HCT116 (cell line): ENCODE measurements around the gene SLC9B2. TPM values are rescaled to one million over a fixed set of nuclear protein-coding genes. Genes with fewer than 3 reads are reported as not detected.
A peak's percentile ranks its signal among the peaks of the same experiment; 100 is the strongest.

Experiments
- ATAC-seq: fragments of 200-7000 bp; cut with Tn5 transposase; 2 replicates; pipeline ENCODE4 v1.9.1; 2020; ENCODE audit warnings: mild to moderate bottlenecking, moderate library complexity
- Bru-seq: library from RNA; stranded (reverse); fragments of 400-500 nt; gene quantifications from one replicate; lab custom pipeline; 2021; lab: Mats Ljungman, UMichigan
- BruChase-seq, 2 experiments: library from RNA; stranded (reverse); fragments of 400-500 nt; gene quantifications; one replicate each; lab custom pipeline; 2021; lab: Mats Ljungman, UMichigan
- BruUV-seq: library from RNA; stranded (reverse); fragments of 400-500 nt; replicated peaks from 2 replicates; lab custom pipeline; 2021; lab: Mats Ljungman, UMichigan
- CTCF ChIA-PET: fragments of 300-600 bp; sonication (Branson Sonifier 250); formaldehyde crosslinking; loops from one replicate; lab custom pipeline; 2021; ENCODE audit warnings: antibody characterized with exemption; lab: Charles Lee
- POLR2A ChIA-PET: fragments of 300-600, 350-600 bp; sonication (Branson Sonifier 250); formaldehyde crosslinking; loops from one replicate; lab custom pipeline; 2021; ENCODE audit warnings: antibody characterized with exemption; lab: Charles Lee
- RAD21 ChIA-PET, 2 experiments: fragments of 300-600 bp; sonication (Branson Sonifier 250); formaldehyde crosslinking; loops; one replicate each; lab custom pipeline; 2023; ENCODE audit warnings: low total read pairs in 2 of 2; ENCODE audit not compliant: uncharacterized antibody in 2 of 2, unreplicated experiment in 2 of 2, low non-redundant PET in 1 of 2; lab: Charles Lee
- DNase-seq: peaks from one replicate; pipeline ENCODE4 v3.0.0-alpha.2; 2010; ENCODE audit warnings: low read depth, low spot score
- H2AFZ ChIP-seq: fragments of 200-600 bp; shearing (Covaris generic), sonication (generic); 2 replicates; pipeline ENCODE4 v1.6.1; 2017; ENCODE audit warnings: low read depth, mixed run types, mixed read lengths, antibody characterized with exemption, low read length; ENCODE audit not compliant: poor library complexity, severe bottlenecking
- H3K27ac ChIP-seq: 2 replicates; pipeline ENCODE4 v1.5.1; 2012; ENCODE audit warnings: low read depth, low read length
- H3K27me3 ChIP-seq: fragments of 200-600 bp; sonication (generic); 2 replicates; pipeline ENCODE4 v1.6.1; 2016; ENCODE audit warnings: mixed run types, low read length, mixed read lengths; ENCODE audit not compliant: insufficient read depth
- H3K36me3 ChIP-seq, 2 experiments: fragments of 200-500 bp in 1 of 2; fragments of 200-600 bp in 1 of 2; sonication (Bioruptor generic) in 1 of 2; sonication (generic) in 1 of 2; 2 replicates each; pipeline versions ENCODE4 v1.5.1 to v1.6.1; 2014 to 2016; ENCODE audit warnings: low read length in 2 of 2, inconsistent platforms in 1 of 2, mixed read lengths in 1 of 2, mixed run types in 1 of 2; ENCODE audit not compliant: insufficient read depth in 2 of 2, control insufficient read depth in 1 of 2
- H3K4me1 ChIP-seq, 2 experiments: fragments of 200-600 bp in 1 of 2; sonication (generic) in 1 of 2; 2 replicates each; pipeline versions ENCODE4 v1.5.1 to v1.6.1; 2012 to 2017; ENCODE audit warnings: low read length in 2 of 2, inconsistent platforms in 1 of 2, mild to moderate bottlenecking in 1 of 2, mixed read lengths in 1 of 2, mixed run types in 1 of 2, moderate library complexity in 1 of 2; ENCODE audit not compliant: insufficient read depth in 2 of 2, control insufficient read depth in 1 of 2
- H3K4me2 ChIP-seq: fragments of 200-600 bp; sonication (generic); 2 replicates; pipeline ENCODE4 v1.6.1; 2017; ENCODE audit warnings: mixed run types, low read length, mixed read lengths
- H3K4me3 ChIP-seq, 2 experiments: fragments of 200-600 bp in 1 of 2; sonication (generic) in 1 of 2; replicated peaks in 1 of 2; 2 replicates each; pipeline ENCODE4 v1.5.1; 2011 to 2016; ENCODE audit warnings: low read length in 2 of 2, control low read depth in 1 of 2, low read depth in 1 of 2, mild to moderate bottlenecking in 1 of 2, mixed read lengths in 1 of 2, mixed run types in 1 of 2
- H3K79me2 ChIP-seq: fragments of 200-600 bp; sonication (generic); 2 replicates; pipeline ENCODE4 v1.6.1; 2017; ENCODE audit warnings: mild to moderate bottlenecking, mixed run types, low read length, moderate library complexity, mixed read lengths; ENCODE audit not compliant: insufficient read depth
- H3K9ac ChIP-seq: fragments of 200-600 bp; sonication (generic); 2 replicates; pipeline ENCODE4 v1.6.1; 2016; ENCODE audit warnings: low read length, mixed read lengths
- H3K9me2 ChIP-seq: fragments of 200-600 bp; sonication (generic), shearing (Covaris generic); 2 replicates; pipeline ENCODE4 v1.6.1; 2017; ENCODE audit warnings: mixed run types, mild to moderate bottlenecking, moderate library complexity; ENCODE audit not compliant: insufficient read depth
- H3K9me3 ChIP-seq, 2 experiments: fragments of 200-500 bp in 1 of 2; fragments of 200-600 bp in 1 of 2; sonication (Bioruptor generic) in 1 of 2; sonication (generic) in 1 of 2; 2 replicates each; pipeline ENCODE4 v1.6.1; 2014 to 2017; ENCODE audit warnings: low read length in 2 of 2, mixed read lengths in 2 of 2, inconsistent platforms in 1 of 2, low read depth in 1 of 2, mild to moderate bottlenecking in 1 of 2, mixed run types in 1 of 2, moderate library complexity in 1 of 2; ENCODE audit not compliant: control insufficient read depth in 1 of 2, insufficient read depth in 1 of 2
- H4K20me1 ChIP-seq: fragments of 200-600 bp; sonication (generic), shearing (Covaris generic); 2 replicates; pipeline ENCODE4 v1.6.1; 2017; ENCODE audit warnings: mixed run types, mild to moderate bottlenecking, moderate library complexity; ENCODE audit not compliant: insufficient read depth
- EGR1 ChIP-seq: IDR thresholded peaks from 2 replicates; pipeline ENCODE4 v1.6.1; 2012; ENCODE audit warnings: low read depth
- ELF1 ChIP-seq: IDR thresholded peaks from 2 replicates; pipeline ENCODE4 v1.6.1; 2012; ENCODE audit warnings: low read depth, borderline replicate concordance
- EZH2 ChIP-seq: fragments of 200-600 bp; sonication (generic); IDR thresholded peaks from 2 replicates; pipeline ENCODE4 v1.6.1; 2017; ENCODE audit warnings: antibody characterized with exemption, mixed run types
- EZH2phosphoT487 ChIP-seq: fragments of 200-600 bp; IDR thresholded peaks from 2 replicates; pipeline ENCODE4 v1.6.1; 2018; ENCODE audit warnings: antibody characterized with exemption, borderline replicate concordance
- FOSL1 ChIP-seq: IDR thresholded peaks from 2 replicates; pipeline ENCODE4 v1.6.1; 2012; ENCODE audit warnings: low read depth
- MAX ChIP-seq: IDR thresholded peaks from 2 replicates; pipeline ENCODE4 v1.6.1; 2012
- SP1 ChIP-seq: IDR thresholded peaks from 2 replicates; pipeline ENCODE4 v1.6.1; 2012; ENCODE audit warnings: low read depth
- YY1 ChIP-seq: IDR thresholded peaks from 2 replicates; pipeline ENCODE4 v1.6.1; 2011; ENCODE audit warnings: low read length, low read depth, moderate library complexity, mild to moderate bottlenecking; ENCODE audit not compliant: insufficient replicate concordance; ENCODE audit errors: extremely low read depth
- ZBTB33 ChIP-seq: IDR thresholded peaks from 2 replicates; pipeline ENCODE4 v1.6.1; 2011; ENCODE audit warnings: mild to moderate bottlenecking, low read length, moderate library complexity; ENCODE audit not compliant: insufficient replicate concordance; ENCODE audit errors: extremely low read depth
- intact Hi-C: fragments of 100-400 bp; cut with micrococcal nuclease; formaldehyde crosslinking; loops from 2 replicates; pipeline ENCODE4 v1.10.0; 2022
- long read RNA-seq: library from polyadenylated mRNA; unstranded; transcript quantifications from one replicate; pipeline ENCODE4 v2.0.0, GENCODE V29; 2021; ENCODE audit not compliant: unreplicated experiment
- polyA plus RNA-seq: library from polyadenylated mRNA; unstranded; fragments of >200 nt; gene quantifications from 2 replicates; pipeline ENCODE4 v1.2.1, GENCODE V29; 2012; ENCODE audit warnings: missing spikeins
- total RNA-seq: library from RNA; stranded (reverse); gene quantifications from one replicate; pipeline ENCODE4 v1.2.1, GENCODE V29; 2021; ENCODE audit not compliant: unreplicated experiment

The SLC9B2 gene
- 18.3 TPM for total RNA-seq
- polyA plus RNA-seq: 6.0 and 7.7 TPM in 2 replicates
- Bru-seq, nascent RNA: percentile 77 among the genes with signal in this experiment
- BruChase-seq, experiment 1, labeled RNA remaining after a 6-hour chase: percentile 66 among the genes with signal in this experiment
- percentile 67 among the genes with signal in this experiment for BruChase-seq, experiment 2, labeled RNA remaining after a 2-hour chase
- long read RNA-seq, partial matches to known transcripts: 3 of 12 reads
- long read RNA-seq, other reads (novel, unspliced or antisense): 5 of 12 reads

- H3K4me1 ChIP-seq: peaks cover 8 to 25% of the 10 kb centered on the region in 2 experiments; a peak in 3 of 4 replicates
- peak within 1 kb of the TSS; percentile 88 for H3K4me2 ChIP-seq
- CTCF ChIA-PET: interaction anchor here (1.4 kb wide), 1 partner anchor 456 kb away, joined by 4 read pairs; no protein-coding TSS in a partner anchor
- POLR2A ChIA-PET: no interaction called here
- H4K20me1 ChIP-seq: no peaks in the 10 kb centered on the region
- H3K9me2 ChIP-seq: no peaks in the 10 kb centered on the region
- DNase-seq (peak; percentile 38), ATAC-seq (peak; percentile 84)
- peaks cover 0 to 4% of the 10 kb centered on the region in 2 experiments; a peak in 1 of 4 replicates for H3K36me3 ChIP-seq
- H3K27me3 ChIP-seq: no peaks in the 10 kb centered on the region
- peak within 1 kb of the TSS; percentile 94 for H2AFZ ChIP-seq
- TSS peak; percentile 73 for BruUV-seq
- no peaks in the 10 kb centered on the region for H3K9me3 ChIP-seq
- H3K4me3 ChIP-seq: peak within 1 kb of the TSS; percentile 65 to 68
- TF ChIP-seq YY1: no peak
- no peak for TF ChIP-seq EZH2phosphoT487
- TF ChIP-seq MAX: no peak
- 0 out of 2 replicates have a peak, but pooled peaks have one; percentile 2 for TF ChIP-seq SP1
- TF ChIP-seq ZBTB33: peak; percentile 45
- no peak for TF ChIP-seq EGR1
- TF ChIP-seq ELF1: no peak
- no peak for TF ChIP-seq EZH2
- no peak for TF ChIP-seq FOSL1
- RAD21 ChIA-PET: no interaction called here
- intact Hi-C loops: no loop called here
- peak within 1 kb of the TSS; percentile 85 for H3K27ac ChIP-seq
- peaks cover 37% of the 10 kb centered on the region for H3K79me2 ChIP-seq
- H3K9ac ChIP-seq: peak within 1 kb of the TSS; percentile 88
Observed at GRCh38 chr4:103076747-103077347, at the start of gene SLC9B2. SLC9B2 (minus strand) TSS chr4:103076761; CDS start chr4:103067550, 9,211 bp downstream.
